ENCODE data around the gene ZSCAN21.

The ZSCAN21 gene

DNA sequence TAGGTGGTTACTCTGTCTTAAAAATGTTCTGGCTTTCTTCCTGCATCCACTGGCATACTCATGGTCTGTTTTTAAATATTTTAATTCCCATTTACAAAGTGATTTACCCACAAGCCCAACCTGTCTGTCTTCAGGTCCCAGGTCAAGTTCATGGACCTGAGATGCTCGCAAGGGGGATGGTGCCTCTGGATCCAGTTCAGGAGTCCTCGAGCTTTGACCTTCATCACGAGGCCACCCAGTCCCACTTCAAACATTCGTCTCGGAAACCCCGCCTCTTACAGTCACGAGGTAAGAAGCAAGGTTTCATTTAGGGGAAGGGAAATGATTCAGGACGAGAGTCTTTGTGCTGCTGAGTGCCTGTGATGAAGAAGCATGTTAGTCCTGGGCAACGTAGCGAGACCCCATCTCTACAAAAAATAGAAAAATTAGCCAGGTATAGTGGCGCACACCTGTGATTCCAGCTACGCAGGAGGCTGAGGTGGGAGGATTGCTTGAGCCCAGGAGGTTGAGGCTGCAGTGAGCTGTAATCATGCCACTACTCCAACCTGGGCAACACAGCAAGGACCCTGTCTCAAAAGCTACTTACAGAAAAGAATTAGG is 25.5 kb upstream of the ZSCAN21 start:
- H3K9me3 ChIP-seq (ENCODE audit: control insufficient read depth in 2 of 2, low read length in 2 of 2): no peaks in the 10 kb centered on the region
- peaks cover 33 to 47% of the 10 kb centered on the region in 2 donors for H3K36me3 ChIP-seq (ENCODE audit: control insufficient read depth in 2 of 2, insufficient read depth in 2 of 2, low read length in 2 of 2)
- peaks cover 26 to 32% of the 10 kb centered on the region in 2 donors for H3K4me1 ChIP-seq (ENCODE audit: control insufficient read depth in 2 of 2, insufficient read depth in 2 of 2, low read length in 2 of 2)
- H3K4me3 ChIP-seq (ENCODE audit: low read length in 2 of 2): no peak overlapping the region
- H3K9ac ChIP-seq (ENCODE audit: low read depth in 1 of 2, low read length in 2 of 2): no peak overlapping the region
- no peak overlapping the region for H3K27ac ChIP-seq (ENCODE audit: low read depth in 2 of 2, low read length in 2 of 2)
- H3K27me3 ChIP-seq (ENCODE audit: control insufficient read depth in 2 of 2, insufficient read depth in 2 of 2, low read length in 2 of 2): no peaks in the 10 kb centered on the region

- H3K4me1 ChIP-seq (ENCODE audit: control insufficient read depth in 2 of 2, insufficient read depth in 2 of 2, low read length in 2 of 2): peaks cover 13 to 14% of the 10 kb centered on the region in 2 donors
- no peaks in the 10 kb centered on the region for H3K27me3 ChIP-seq (ENCODE audit: control insufficient read depth in 2 of 2, insufficient read depth in 2 of 2, low read length in 2 of 2)
- H3K4me3 ChIP-seq (ENCODE audit: low read length in 2 of 2): no peak overlapping the region
- no peak overlapping the region for H3K27ac ChIP-seq (ENCODE audit: low read depth in 2 of 2, low read length in 2 of 2)
- no peak overlapping the region for H3K9ac ChIP-seq (ENCODE audit: low read depth in 1 of 2, low read length in 2 of 2)
- H3K9me3 ChIP-seq (ENCODE audit: control insufficient read depth in 2 of 2, low read length in 2 of 2): no peaks in the 10 kb centered on the region
- peaks cover 59 to 64% of the 10 kb centered on the region in 2 donors for H3K36me3 ChIP-seq (ENCODE audit: control insufficient read depth in 2 of 2, insufficient read depth in 2 of 2, low read length in 2 of 2)
Measured at GRCh38 chr7:100027197-100027596, 22.4 kb upstream of the ZSCAN21 start.

GRCh38 chr7:100029596-100029995 is 20.0 kb upstream of the ZSCAN21 start:
- Histone ChIP-seq H3K27me3 (ENCODE audit: control insufficient read depth in 2 of 2, insufficient read depth in 2 of 2, low read length in 2 of 2) (no peaks in the 10 kb centered on the region), H3K36me3 (ENCODE audit: control insufficient read depth in 2 of 2, insufficient read depth in 2 of 2, low read length in 2 of 2) (peaks cover 62 to 66% of the 10 kb centered on the region in 2 donors), H3K27ac (ENCODE audit: low read depth in 2 of 2, low read length in 2 of 2) (no peak overlapping the region)

GRCh38 chr7:100033526-100033925 is 16.0 kb upstream of the ZSCAN21 start:
- H3K4me3 ChIP-seq (ENCODE audit: low read length in 2 of 2): no peak overlapping the region
- H3K36me3 ChIP-seq (ENCODE audit: control insufficient read depth in 2 of 2, insufficient read depth in 2 of 2, low read length in 2 of 2): peaks cover 52 to 56% of the 10 kb centered on the region in 2 donors
- H3K9ac ChIP-seq (ENCODE audit: low read depth in 1 of 2, low read length in 2 of 2): no peak overlapping the region

More at GRCh38 chr7:100029596-100029995, 20.0 kb upstream of the ZSCAN21 start:
- no peak overlapping the region for H3K4me3 ChIP-seq (ENCODE audit: low read length in 2 of 2)
- H3K9me3 ChIP-seq (ENCODE audit: control insufficient read depth in 2 of 2, low read length in 2 of 2): no peaks in the 10 kb centered on the region
- no peak overlapping the region for H3K9ac ChIP-seq (ENCODE audit: low read depth in 1 of 2, low read length in 2 of 2)
- no peaks in the 10 kb centered on the region for H3K4me1 ChIP-seq (ENCODE audit: control insufficient read depth in 2 of 2, insufficient read depth in 2 of 2, low read length in 2 of 2)

DNA sequence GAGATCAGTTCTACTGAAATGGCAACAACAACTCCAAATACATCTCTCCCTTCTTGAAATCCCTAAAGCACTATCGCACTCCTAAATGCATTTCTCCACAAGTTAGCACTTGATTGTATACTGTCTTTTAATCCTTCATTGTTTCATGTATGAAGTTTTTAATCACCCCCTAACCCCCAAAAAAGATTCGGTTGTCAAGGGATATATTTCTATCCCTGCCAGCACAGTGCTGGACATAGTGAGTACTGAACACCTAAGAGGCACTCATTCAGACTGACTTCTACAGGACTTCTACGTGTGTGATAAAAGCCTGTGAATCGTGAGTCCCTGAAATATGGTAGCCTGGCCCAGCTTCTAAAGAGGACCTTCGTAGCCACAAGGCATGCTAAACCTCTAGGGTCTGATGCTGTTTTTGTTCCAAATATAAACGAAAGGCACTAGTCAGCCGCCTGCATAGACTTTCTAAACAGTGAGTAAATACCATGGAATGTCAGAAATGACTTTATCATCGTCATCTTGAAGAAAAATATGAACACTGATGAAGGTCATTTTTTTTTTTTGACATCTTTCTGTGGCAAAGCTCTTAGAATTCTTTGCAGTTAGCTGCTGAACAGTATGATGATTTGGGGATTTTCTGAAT is 14.6 kb upstream of the ZSCAN21 start:
- H3K4me3 ChIP-seq (ENCODE audit: low read length in 2 of 2): no peak overlapping the region
- no peaks in the 10 kb centered on the region for H3K9me3 ChIP-seq (ENCODE audit: control insufficient read depth in 2 of 2, low read length in 2 of 2)
- H3K4me1 ChIP-seq (ENCODE audit: control insufficient read depth in 2 of 2, insufficient read depth in 2 of 2, low read length in 2 of 2): peaks cover 0 to 16% of the 10 kb centered on the region in 2 donors
- H3K36me3 ChIP-seq (ENCODE audit: control insufficient read depth in 2 of 2, insufficient read depth in 2 of 2, low read length in 2 of 2): peaks cover 45 to 47% of the 10 kb centered on the region in 2 donors
- H3K9ac ChIP-seq (ENCODE audit: low read depth in 1 of 2, low read length in 2 of 2): no peak overlapping the region
- no peak overlapping the region for H3K27ac ChIP-seq (ENCODE audit: low read depth in 2 of 2, low read length in 2 of 2)
- no peaks in the 10 kb centered on the region for H3K27me3 ChIP-seq (ENCODE audit: control insufficient read depth in 2 of 2, insufficient read depth in 2 of 2, low read length in 2 of 2)

More at GRCh38 chr7:100033526-100033925, 16.0 kb upstream of the ZSCAN21 start:
- Histone ChIP-seq H3K4me1 (ENCODE audit: control insufficient read depth in 2 of 2, insufficient read depth in 2 of 2, low read length in 2 of 2) (peaks cover 0 to 16% of the 10 kb centered on the region in 2 donors), H3K9me3 (ENCODE audit: control insufficient read depth in 2 of 2, low read length in 2 of 2) (no peaks in the 10 kb centered on the region), H3K27ac (ENCODE audit: low read depth in 2 of 2, low read length in 2 of 2) (no peak overlapping the region), H3K27me3 (ENCODE audit: control insufficient read depth in 2 of 2, insufficient read depth in 2 of 2, low read length in 2 of 2) (no peaks in the 10 kb centered on the region)

DNA sequence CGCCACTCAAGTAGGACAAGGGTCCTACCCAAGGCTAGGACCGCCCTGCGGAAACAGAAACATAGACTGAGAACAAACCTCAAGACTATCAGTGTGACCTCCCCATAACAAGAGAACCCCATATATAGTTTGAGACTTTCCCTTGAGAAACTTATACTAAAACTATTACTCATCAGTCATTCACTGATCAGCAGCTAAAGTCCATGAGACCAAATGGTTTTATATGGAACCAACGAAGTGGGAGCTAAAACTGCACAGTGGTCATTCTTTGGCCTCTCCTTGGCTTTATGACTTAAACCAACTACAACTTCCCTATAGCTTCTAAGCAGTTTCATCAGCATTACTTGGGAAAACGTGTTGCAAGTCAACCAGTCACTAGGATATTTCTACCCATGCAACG is 13.7 kb upstream of the ZSCAN21 start:
- Histone ChIP-seq H3K9me3 (ENCODE audit: control insufficient read depth in 2 of 2, low read length in 2 of 2) (no peaks in the 10 kb centered on the region), H3K4me3 (ENCODE audit: low read length in 2 of 2) (no peak overlapping the region), H3K27me3 (ENCODE audit: control insufficient read depth in 2 of 2, insufficient read depth in 2 of 2, low read length in 2 of 2) (no peaks in the 10 kb centered on the region), H3K4me1 (ENCODE audit: control insufficient read depth in 2 of 2, insufficient read depth in 2 of 2, low read length in 2 of 2) (peaks cover 0 to 16% of the 10 kb centered on the region in 2 donors), H3K27ac (ENCODE audit: low read depth in 2 of 2, low read length in 2 of 2) (peak overlapping the region; percentile 18 to 32), H3K36me3 (ENCODE audit: control insufficient read depth in 2 of 2, insufficient read depth in 2 of 2, low read length in 2 of 2) (peaks cover 39 to 40% of the 10 kb centered on the region in 2 donors), H3K9ac (ENCODE audit: low read depth in 1 of 2, low read length in 2 of 2) (no peak overlapping the region)

GRCh38 chr7:100038326-100038725 is 11.2 kb upstream of the ZSCAN21 start:
- H3K36me3 ChIP-seq (ENCODE audit: control insufficient read depth in 2 of 2, insufficient read depth in 2 of 2, low read length in 2 of 2): peaks cover 24% of the 10 kb centered on the region in 2 donors
- H3K9ac ChIP-seq (ENCODE audit: low read depth in 1 of 2, low read length in 2 of 2): no peak overlapping the region
- H3K9me3 ChIP-seq (ENCODE audit: control insufficient read depth in 2 of 2, low read length in 2 of 2): no peaks in the 10 kb centered on the region
- H3K27me3 ChIP-seq (ENCODE audit: control insufficient read depth in 2 of 2, insufficient read depth in 2 of 2, low read length in 2 of 2): no peaks in the 10 kb centered on the region
- H3K4me3 ChIP-seq (ENCODE audit: low read length in 2 of 2): no peak overlapping the region
- no peak overlapping the region for H3K27ac ChIP-seq (ENCODE audit: low read depth in 2 of 2, low read length in 2 of 2)
- H3K4me1 ChIP-seq (ENCODE audit: control insufficient read depth in 2 of 2, insufficient read depth in 2 of 2, low read length in 2 of 2): peaks cover 0 to 16% of the 10 kb centered on the region in 2 donors

- peaks cover 2% of the 10 kb centered on the region in 2 donors for H3K36me3 ChIP-seq (ENCODE audit: control insufficient read depth in 2 of 2, insufficient read depth in 2 of 2, low read length in 2 of 2)
- peak overlapping the region in 1 of 2 donors; percentile 12 for H3K9ac ChIP-seq (ENCODE audit: low read depth in 1 of 2, low read length in 2 of 2)
- H3K4me3 ChIP-seq (ENCODE audit: low read length in 2 of 2): no peak overlapping the region
- no peaks in the 10 kb centered on the region for H3K9me3 ChIP-seq (ENCODE audit: control insufficient read depth in 2 of 2, low read length in 2 of 2)
- no peaks in the 10 kb centered on the region for H3K27me3 ChIP-seq (ENCODE audit: control insufficient read depth in 2 of 2, insufficient read depth in 2 of 2, low read length in 2 of 2)
- H3K4me1 ChIP-seq (ENCODE audit: control insufficient read depth in 2 of 2, insufficient read depth in 2 of 2, low read length in 2 of 2): peaks cover 0 to 10% of the 10 kb centered on the region in 2 donors
- no peak overlapping the region for H3K27ac ChIP-seq (ENCODE audit: low read depth in 2 of 2, low read length in 2 of 2)
Measured at GRCh38 chr7:100040575-100040974, 9.0 kb upstream of the ZSCAN21 start.

GRCh38 chr7:100044718-100045117 is 4.9 kb upstream of the ZSCAN21 start:
- Histone ChIP-seq H3K36me3 (ENCODE audit: control insufficient read depth in 2 of 2, insufficient read depth in 2 of 2, low read length in 2 of 2) (no peaks in the 10 kb centered on the region), H3K4me3 (ENCODE audit: low read length in 2 of 2) (no peak overlapping the region), H3K9ac (ENCODE audit: low read depth in 1 of 2, low read length in 2 of 2) (no peak overlapping the region), H3K27ac (ENCODE audit: low read depth in 2 of 2, low read length in 2 of 2) (no peak overlapping the region), H3K27me3 (ENCODE audit: control insufficient read depth in 2 of 2, insufficient read depth in 2 of 2, low read length in 2 of 2) (no peaks in the 10 kb centered on the region), H3K9me3 (ENCODE audit: control insufficient read depth in 2 of 2, low read length in 2 of 2) (no peaks in the 10 kb centered on the region), H3K4me1 (ENCODE audit: control insufficient read depth in 2 of 2, insufficient read depth in 2 of 2, low read length in 2 of 2) (peaks cover 0 to 5% of the 10 kb centered on the region in 2 donors)

DNA sequence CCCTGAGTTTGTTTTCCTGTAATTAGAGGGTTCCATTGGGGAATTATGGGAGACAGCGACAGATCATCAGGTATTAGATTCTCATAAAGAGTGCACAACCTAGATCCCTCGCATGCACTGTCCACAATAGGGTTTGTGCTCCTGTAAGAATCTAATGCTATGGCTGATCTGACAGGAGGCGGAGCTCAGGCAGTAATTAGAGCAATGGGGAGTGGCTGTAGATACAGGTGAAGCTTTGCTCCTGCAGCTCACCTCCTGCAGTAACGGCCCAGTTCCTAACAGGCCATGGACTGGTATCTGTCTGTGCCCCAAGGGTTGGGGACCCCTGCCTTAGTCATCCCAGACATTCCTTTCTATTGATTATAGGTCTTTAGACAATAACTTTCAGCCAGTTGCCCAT is 894 bp upstream of the ZSCAN21 start:
- Histone ChIP-seq H3K9ac (ENCODE audit: low read depth in 1 of 2, low read length in 2 of 2) (no peak overlapping the region), H3K27ac (ENCODE audit: low read depth in 2 of 2, low read length in 2 of 2) (no peak overlapping the region), H3K36me3 (ENCODE audit: control insufficient read depth in 2 of 2, insufficient read depth in 2 of 2, low read length in 2 of 2) (no peaks in the 10 kb centered on the region), H3K9me3 (ENCODE audit: control insufficient read depth in 2 of 2, low read length in 2 of 2) (no peaks in the 10 kb centered on the region), H3K4me3 (ENCODE audit: low read length in 2 of 2) (peak overlapping the region; percentile 96 to 97), H3K27me3 (ENCODE audit: control insufficient read depth in 2 of 2, insufficient read depth in 2 of 2, low read length in 2 of 2) (no peaks in the 10 kb centered on the region), H3K4me1 (ENCODE audit: control insufficient read depth in 2 of 2, insufficient read depth in 2 of 2, low read length in 2 of 2) (peaks cover 5 to 14% of the 10 kb centered on the region in 2 donors)

Measured in mucosa of rectum (tissue), 2 donors.